WTC11 (cell line): ENCODE data around the gene APOA1. TPM values are rescaled to one million over a fixed set of nuclear protein-coding genes. Genes with fewer than 3 reads are reported as not detected.

Experiments used
- ATAC-seq: fragments of 200-7000 bp; cut with Tn5 transposase; 2 replicates; pipeline ENCODE4 v1.10.0; 2021; ENCODE audit warnings: mild to moderate bottlenecking, moderate library complexity
- CTCF ChIA-PET: fragments of 300-600 bp; sonication (Branson Sonifier 250); formaldehyde crosslinking; loops from one replicate; lab custom pipeline; 2021; ENCODE audit warnings: antibody characterized with exemption; lab: Charles Lee
- POLR2A ChIA-PET: fragments of 350-600 bp; sonication (Branson Sonifier 250); formaldehyde crosslinking; loops from one replicate; lab custom pipeline; 2021; ENCODE audit warnings: antibody characterized with exemption; lab: Charles Lee
- DNase-seq: peaks from one replicate; pipeline ENCODE4 v3.0.0; 2021; ENCODE audit warnings: low spot score
- H3K27ac Mint-ChIP-seq: 2 replicates; pipeline ENCODE4 v1.8.0; 2021; ENCODE audit warnings: mixed read lengths
- H3K27me3 Mint-ChIP-seq: 2 replicates; pipeline ENCODE4 v1.8.0; 2021; ENCODE audit warnings: low read depth, mild to moderate bottlenecking, moderate library complexity, mixed read lengths
- H3K36me3 Mint-ChIP-seq: 2 replicates; pipeline ENCODE4 v1.8.0; 2021; ENCODE audit warnings: mixed read lengths
- H3K4me1 Mint-ChIP-seq: 2 replicates; pipeline ENCODE4 v1.8.0; 2022; ENCODE audit warnings: mixed read lengths
- H3K4me3 Mint-ChIP-seq: 2 replicates; pipeline ENCODE4 v1.8.0; 2021; ENCODE audit warnings: mild to moderate bottlenecking, moderate library complexity, mixed read lengths
- H3K9me3 Mint-ChIP-seq: 2 replicates; pipeline ENCODE4 v1.8.0; 2021; ENCODE audit warnings: mixed read lengths
- AFF4 ChIP-seq: sonication (generic); formaldehyde crosslinking; IDR thresholded peaks from 2 replicates; pipeline ENCODE4 v1.8.1; 2023; ENCODE audit warnings: mild to moderate bottlenecking, missing genetic modification reagents, borderline replicate concordance
- ATF2 ChIP-seq: sonication (generic); formaldehyde crosslinking; IDR thresholded peaks from 2 replicates; pipeline ENCODE4 v1.8.1; 2022; ENCODE audit warnings: low read depth, missing genetic modification reagents, borderline replicate concordance
- E2F1 ChIP-seq: sonication (generic); formaldehyde crosslinking; IDR thresholded peaks from 2 replicates; pipeline ENCODE4 v1.8.0; 2022; ENCODE audit warnings: mild to moderate bottlenecking, missing genetic modification reagents
- FOXJ3 ChIP-seq: sonication (generic); formaldehyde crosslinking; IDR thresholded peaks from 2 replicates; pipeline ENCODE4 v1.9.0; 2021; ENCODE audit warnings: missing genetic modification reagents, mild to moderate bottlenecking, borderline replicate concordance
- FOXP1 ChIP-seq: sonication (generic); formaldehyde crosslinking; IDR thresholded peaks from 2 replicates; pipeline ENCODE4 v1.8.0; 2022; ENCODE audit warnings: missing genetic modification reagents, mild to moderate bottlenecking, moderate library complexity, borderline replicate concordance
- GRHL2 ChIP-seq: fragments of 250-450 bp; sonication (Bioruptor Pico); IDR thresholded peaks from 2 replicates; pipeline ENCODE4 v1.8.0; 2022; ENCODE audit warnings: mild to moderate bottlenecking, moderate library complexity; ENCODE audit not compliant: insufficient replicate concordance, severe bottlenecking
- MAX ChIP-seq: sonication (generic); formaldehyde crosslinking; IDR thresholded peaks from 2 replicates; pipeline ENCODE4 v1.8.0; 2022; ENCODE audit warnings: mild to moderate bottlenecking, missing genetic modification reagents
- NFE2L1 ChIP-seq: sonication (generic); formaldehyde crosslinking; IDR thresholded peaks from 2 replicates; pipeline ENCODE4 v1.8.1; 2023; ENCODE audit warnings: missing genetic modification reagents
- OVOL2 ChIP-seq: fragments of 250-450 bp; sonication (Bioruptor Pico); IDR thresholded peaks from 2 replicates; pipeline ENCODE4 v1.9.0; 2021; ENCODE audit warnings: mild to moderate bottlenecking, borderline replicate concordance
- RORB ChIP-seq: fragments of 250-450 bp; sonication (Bioruptor Pico); IDR thresholded peaks from 2 replicates; pipeline ENCODE4 v1.9.0; 2021; ENCODE audit warnings: mild to moderate bottlenecking
- STAT6 ChIP-seq: sonication (generic); formaldehyde crosslinking; conservative IDR thresholded peaks from 2 replicates; pipeline ENCODE4 v1.8.1; 2023; ENCODE audit warnings: mild to moderate bottlenecking, low read depth, missing genetic modification reagents, moderate library complexity
- TEAD1 ChIP-seq: sonication (generic); formaldehyde crosslinking; IDR thresholded peaks from 2 replicates; pipeline ENCODE4 v1.8.0; 2022; ENCODE audit warnings: mild to moderate bottlenecking, missing genetic modification reagents
- ZNF263 ChIP-seq: sonication (generic); formaldehyde crosslinking; IDR thresholded peaks from 2 replicates; pipeline ENCODE4 v1.8.1; 2022; ENCODE audit warnings: low read depth, mild to moderate bottlenecking, moderate library complexity, missing genetic modification reagents
- ZNF532 ChIP-seq: fragments of 250-450 bp; sonication (Bioruptor Pico); IDR thresholded peaks from 2 replicates; pipeline ENCODE4 v1.9.0; 2021; ENCODE audit warnings: mild to moderate bottlenecking, borderline replicate concordance
- total RNA-seq: library from RNA; stranded (reverse); gene quantifications from 3 replicates; pipeline ENCODE4 v1.2.3, GENCODE V29; 2021

The APOA1 gene
- total RNA-seq, 1 experiment from 2014 or later = 2.1 TPM

- ATAC-seq = no peak
- no peaks in the 10 kb centered on the region for H3K4me1 Mint-ChIP-seq
- H3K36me3 Mint-ChIP-seq = peaks cover 17% of the 10 kb centered on the region
- no peaks in the 10 kb centered on the region for H3K9me3 Mint-ChIP-seq
- no peak overlapping the region for H3K27ac Mint-ChIP-seq
- TF ChIP-seq AFF4 (CRISPR knock-in tag) (no peak), GRHL2 (CRISPR knock-in tag) (no peak), ZNF532 (CRISPR knock-in tag) (no peak), NFE2L1 (no peak), ATF2 (CRISPR knock-in tag) (no peak), OVOL2 (no peak)
- ChIA-PET POLR2A (no interaction called here), CTCF (interaction anchor here (0.8 to 1.3 kb wide), 2 partner anchors 61 to 286 kb away, joined by 4 to 7 read pairs; partner anchors contain the start of gene APOA5)
- H3K4me3 Mint-ChIP-seq = no peak overlapping the region
- H3K27me3 Mint-ChIP-seq = no peaks in the 10 kb centered on the region; the same call in 1 of the 2 replicates
- DNase-seq = no peak
Measured at GRCh38 chr11:116852261-116853031, 15.0 kb upstream of the APOA1 start.

GRCh38 chr11:116851626-116852025, 14.2 kb upstream of the APOA1 start:
- CTCF ChIA-PET = no interaction called here
- Mint-ChIP-seq H3K27ac (no peak overlapping the region), H3K4me3 (no peak overlapping the region), H3K36me3 (peaks cover 21% of the 10 kb centered on the region), H3K4me1 (no peaks in the 10 kb centered on the region), H3K9me3 (no peaks in the 10 kb centered on the region), H3K27me3 (no peaks in the 10 kb centered on the region; the same call in 1 of the 2 replicates)
- ATAC-seq (no peak), DNase-seq (no peak)
- POLR2A ChIA-PET = no interaction called here
- TF ChIP-seq MAX (CRISPR knock-in tag) (no peak), ZNF263 (no peak), E2F1 (CRISPR knock-in tag) (no peak), FOXJ3 (CRISPR knock-in tag) (no peak), FOXP1 (no peak), TEAD1 (CRISPR knock-in tag) (no peak), RORB (no peak), ZNF532 (CRISPR knock-in tag) (no peak), STAT6 (CRISPR knock-in tag) (no peak)
